HFF-Myc (cell line): Measurements from ENCODE around the gene SLC39A8.

ENCODE experiments used
- DNase-seq: peaks from one replicate; pipeline ENCODE4 v3.0.0-alpha.2; 2011; ENCODE audit warnings: low read depth; ENCODE audit errors: extremely low read depth
- H3K4me3 ChIP-seq: replicated peaks from 2 replicates; pipeline ENCODE4 v1.5.1; 2011; ENCODE audit warnings: low read depth, mild to moderate bottlenecking, control low read depth, low read length
- TF ChIP-seq, protein P1 (sequence below): IDR thresholded peaks from 2 replicates; pipeline ENCODE4 v1.5.1; 2012; ENCODE audit warnings: mild to moderate bottlenecking, low read depth, low read length, control low read depth; ENCODE audit errors: missing control alignments

SLC39A8 gene

DNA sequence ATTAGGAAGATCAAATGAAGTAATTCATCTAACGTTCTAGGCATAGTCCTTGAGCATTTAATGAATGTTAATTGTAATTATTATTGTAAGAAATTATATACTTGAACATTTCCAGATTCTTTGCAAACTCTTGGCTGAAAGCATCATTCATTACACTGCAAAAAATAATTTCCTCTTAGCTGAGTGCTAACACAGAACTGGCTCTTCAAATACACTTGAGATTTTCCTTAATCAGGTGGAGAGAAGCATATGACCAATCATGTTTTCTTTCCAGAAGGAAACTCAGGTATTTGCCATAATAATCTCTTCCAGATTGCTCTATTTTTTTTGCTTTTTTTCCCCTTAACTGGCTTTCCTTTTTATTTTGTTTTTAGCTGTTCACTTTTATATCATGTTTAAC is 42.5 kb downstream of the SLC39A8 start:
- TF ChIP-seq, protein P1, sequence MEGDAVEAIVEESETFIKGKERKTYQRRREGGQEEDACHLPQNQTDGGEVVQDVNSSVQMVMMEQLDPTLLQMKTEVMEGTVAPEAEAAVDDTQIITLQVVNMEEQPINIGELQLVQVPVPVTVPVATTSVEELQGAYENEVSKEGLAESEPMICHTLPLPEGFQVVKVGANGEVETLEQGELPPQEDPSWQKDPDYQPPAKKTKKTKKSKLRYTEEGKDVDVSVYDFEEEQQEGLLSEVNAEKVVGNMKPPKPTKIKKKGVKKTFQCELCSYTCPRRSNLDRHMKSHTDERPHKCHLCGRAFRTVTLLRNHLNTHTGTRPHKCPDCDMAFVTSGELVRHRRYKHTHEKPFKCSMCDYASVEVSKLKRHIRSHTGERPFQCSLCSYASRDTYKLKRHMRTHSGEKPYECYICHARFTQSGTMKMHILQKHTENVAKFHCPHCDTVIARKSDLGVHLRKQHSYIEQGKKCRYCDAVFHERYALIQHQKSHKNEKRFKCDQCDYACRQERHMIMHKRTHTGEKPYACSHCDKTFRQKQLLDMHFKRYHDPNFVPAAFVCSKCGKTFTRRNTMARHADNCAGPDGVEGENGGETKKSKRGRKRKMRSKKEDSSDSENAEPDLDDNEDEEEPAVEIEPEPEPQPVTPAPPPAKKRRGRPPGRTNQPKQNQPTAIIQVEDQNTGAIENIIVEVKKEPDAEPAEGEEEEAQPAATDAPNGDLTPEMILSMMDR = no peak
- H3K4me3 ChIP-seq = no peak overlapping the region
- DNase-seq = no peak

DNA sequence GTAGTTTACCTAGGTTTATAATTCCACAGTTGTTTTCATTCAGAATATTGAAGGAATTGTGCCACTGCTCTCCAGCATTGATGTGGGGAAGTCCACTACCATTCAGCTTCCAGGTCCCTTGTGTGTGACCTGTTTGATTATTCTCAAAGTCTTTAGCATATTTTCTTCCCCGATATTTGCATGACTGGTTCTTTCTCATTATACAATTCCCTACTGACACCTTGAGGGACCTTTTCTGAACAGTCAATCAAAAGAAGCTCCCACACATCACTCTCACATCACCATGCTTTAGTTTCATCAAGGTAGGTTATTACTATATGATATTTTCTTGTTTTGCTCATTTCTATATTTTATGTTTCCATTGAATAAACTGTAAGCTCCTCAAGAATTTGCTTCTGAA is 44.1 kb downstream of the SLC39A8 start:
- H3K4me3 ChIP-seq = no peak overlapping the region
- TF ChIP-seq, protein P1 = no peak
- DNase-seq = no peak

DNA sequence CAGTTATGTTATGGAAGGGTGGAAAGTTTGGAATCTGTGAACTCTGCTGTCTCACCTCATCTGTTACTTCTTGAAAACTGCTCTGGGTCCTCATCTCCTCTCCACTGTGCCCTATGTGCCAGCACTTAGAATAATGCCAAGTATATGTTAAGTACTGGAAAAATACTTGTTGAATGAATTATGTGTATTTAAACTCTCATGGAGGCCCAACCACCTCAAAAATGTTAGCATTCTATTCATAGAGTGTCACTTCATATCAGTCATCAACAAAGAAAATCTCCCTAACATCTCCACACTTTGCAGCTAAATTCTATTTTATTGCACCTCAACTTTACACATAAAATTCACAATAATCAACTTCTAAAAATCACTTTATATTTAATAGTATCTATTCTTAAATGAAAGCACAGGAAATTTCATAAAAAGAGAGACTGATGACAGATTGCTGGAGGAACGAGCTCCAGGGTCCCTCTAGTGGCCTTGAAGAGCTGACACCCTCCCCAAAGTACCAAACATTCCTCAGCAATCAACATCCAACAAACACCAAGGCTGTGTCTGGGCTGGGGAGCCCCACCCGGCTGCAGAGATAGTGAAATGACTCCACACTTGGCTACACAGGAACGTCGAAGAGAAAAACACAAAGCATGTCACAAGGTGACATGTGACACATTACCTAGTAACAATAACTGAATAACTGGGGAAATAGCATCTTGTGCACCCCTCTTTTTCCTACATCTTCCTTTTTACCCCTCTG is 45.8 kb downstream of the SLC39A8 start:
- H3K4me3 ChIP-seq = no peak overlapping the region
- DNase-seq = peak; percentile 21
- TF ChIP-seq, protein P1 = peak; percentile 80

DNA sequence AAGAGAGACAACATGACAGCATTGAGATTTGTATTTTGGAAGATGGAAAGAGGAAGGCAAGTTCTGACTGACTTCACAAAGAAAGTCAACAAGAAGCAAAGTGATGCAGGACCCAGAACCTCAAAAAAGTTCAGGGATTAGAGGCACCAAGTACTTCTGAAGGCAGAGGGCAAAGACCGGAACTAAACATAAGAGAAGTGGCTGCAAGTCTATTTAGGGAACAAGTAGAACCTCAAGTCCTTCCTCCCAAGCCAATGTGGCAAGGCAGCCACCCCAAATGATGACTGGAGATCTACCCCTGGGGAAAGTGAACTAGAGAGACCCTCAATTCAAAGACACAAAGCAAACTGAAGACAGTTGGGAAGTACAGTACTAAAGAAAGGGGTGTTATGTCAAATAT is 46.6 kb downstream of the SLC39A8 start:
- DNase-seq = no peak
- TF ChIP-seq, protein P1 = no peak
- H3K4me3 ChIP-seq = no peak overlapping the region

DNA sequence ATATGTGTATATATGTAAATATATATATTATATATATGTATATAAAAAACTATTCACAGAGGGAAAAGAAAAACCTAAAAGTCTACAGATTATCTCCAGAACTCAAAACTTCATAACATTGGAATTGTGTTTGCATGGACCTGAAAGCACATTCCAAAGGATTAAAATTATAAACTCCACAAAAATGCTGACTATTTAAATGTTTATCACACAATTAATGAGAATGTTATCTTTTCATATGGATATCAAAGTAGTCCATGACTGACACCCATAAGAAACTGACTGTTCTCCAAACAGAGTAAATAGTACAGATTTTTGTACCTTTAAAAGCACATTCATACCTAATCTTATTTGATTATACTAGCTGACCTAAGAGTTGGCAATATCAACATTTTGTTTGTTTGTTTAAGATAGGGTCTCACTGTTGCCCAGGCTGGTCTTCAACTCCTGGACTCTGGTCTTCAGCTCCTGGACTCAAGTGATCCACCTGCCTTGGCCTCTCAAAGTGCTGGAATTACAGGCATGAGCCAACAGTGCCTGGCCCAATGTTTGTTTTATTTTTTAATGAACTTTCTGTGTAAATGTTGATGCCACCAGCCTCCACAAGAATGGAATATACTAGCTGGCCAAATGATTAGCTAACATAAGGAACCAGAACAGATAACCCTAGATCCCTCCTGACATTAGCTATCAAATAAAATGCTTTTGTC is 50.0 kb downstream of the SLC39A8 start:
- DNase-seq = no peak
- TF ChIP-seq, protein P1 = no peak
- H3K4me3 ChIP-seq = no peak overlapping the region

DNA sequence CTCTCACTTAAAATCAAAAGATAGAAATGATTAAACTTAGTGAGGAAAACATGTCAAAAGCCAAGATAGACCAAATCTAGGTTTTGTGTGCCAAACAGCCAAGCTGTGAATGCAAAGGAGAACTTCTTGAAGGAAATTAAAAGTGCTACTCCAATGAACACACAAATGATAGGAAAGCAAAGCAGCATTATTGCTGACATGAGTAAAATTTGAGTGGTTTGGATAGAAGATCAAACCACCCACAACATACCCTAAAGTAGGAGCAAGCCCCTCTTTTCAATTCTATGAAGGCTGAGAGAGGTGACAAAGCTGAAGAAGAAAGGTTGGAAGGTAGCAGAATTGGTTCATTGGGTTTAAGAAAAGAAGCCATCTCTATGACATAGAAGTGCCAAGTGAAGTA is 56.8 kb downstream of the SLC39A8 start:
- no peak for DNase-seq
- H3K4me3 ChIP-seq = no peak overlapping the region
- TF ChIP-seq, protein P1 = no peak
